Measurements from ENCODE around the gene SLC43A1.

GRCh38 chr11:57463671-57464538, 51.6 kb downstream of the SLC43A1 start:
- TF ChIP-seq CTCF (IDR thresholded peaks at IDR 0.05) (no peak), POLR2A (IDR thresholded peaks at IDR 0.05) (no peak)
